HG03575 (cell line): Measurements from ENCODE around the gene TCF7L2.

Experiments used
- ATAC-seq: cut with Tn5 transposase; IDR thresholded peaks from one replicate; pipeline ENCODE4 v1.9.1; 2021; ENCODE audit not compliant: unreplicated experiment, insufficient number of reproducible peaks, low FRiP score; ENCODE audit errors: extremely low read depth

TCF7L2 gene

DNA sequence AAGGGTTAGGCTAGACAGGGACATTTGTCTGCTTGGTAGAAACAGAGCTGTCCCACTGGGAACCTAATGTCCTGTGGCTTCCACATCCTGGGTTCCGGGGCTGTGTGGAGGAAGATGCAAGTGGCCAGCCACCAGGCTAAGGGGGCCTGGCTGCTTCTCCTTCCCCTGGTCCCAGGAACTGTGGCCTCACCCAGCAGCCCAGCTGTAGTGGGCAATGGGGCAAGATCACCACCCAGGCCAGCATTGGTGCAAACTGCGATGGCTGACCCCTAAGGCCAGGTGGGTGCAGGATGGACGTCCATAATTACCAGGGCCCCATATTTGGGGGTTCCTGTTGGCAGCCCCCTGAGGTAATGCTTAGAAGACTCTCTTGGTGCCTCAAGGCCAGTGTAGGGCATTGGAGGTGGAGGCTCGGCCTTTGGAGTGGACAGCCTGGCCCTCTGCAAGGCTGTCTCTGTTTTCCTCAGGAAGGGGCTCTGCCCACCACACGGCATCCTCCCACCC, 226.7 kb downstream of the TCF7L2 start:
- ATAC-seq, result no peak

DNA sequence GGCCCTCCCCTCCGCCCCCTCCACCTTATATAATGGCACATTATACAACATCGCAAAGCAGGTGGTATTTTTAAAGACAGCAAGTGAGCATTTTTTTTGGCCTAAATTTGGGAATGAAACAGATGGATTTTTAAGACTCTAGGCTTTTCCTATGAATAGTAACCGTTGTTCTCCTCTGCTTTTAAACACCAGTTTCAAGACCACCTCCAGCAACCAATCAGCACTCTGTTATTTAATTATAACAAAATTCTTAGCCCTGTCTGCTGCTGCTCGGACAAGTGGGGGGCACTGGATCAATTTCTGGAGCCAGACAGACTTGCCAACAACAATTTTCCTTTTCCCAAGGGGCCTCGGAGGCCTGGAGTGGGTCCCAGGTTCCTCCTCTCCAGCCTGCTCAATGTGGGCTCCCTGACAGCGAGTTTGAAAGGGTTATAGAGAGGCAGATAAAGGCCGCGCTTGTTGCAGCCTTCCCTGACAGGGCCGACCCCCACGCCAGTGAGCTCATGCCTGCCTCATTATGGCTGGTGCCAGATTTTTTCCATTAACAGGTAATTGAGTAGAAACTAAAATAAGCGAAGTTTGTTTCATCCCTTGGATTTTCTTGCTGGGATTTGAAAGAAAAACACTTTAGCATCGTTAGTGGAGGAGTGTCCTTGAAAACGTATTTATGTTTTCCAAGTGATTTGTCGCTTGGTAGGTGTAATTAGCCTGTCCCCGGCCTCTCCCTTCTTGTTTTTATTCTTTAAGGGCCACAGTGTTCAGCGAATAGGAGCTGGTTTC, 227.3 kb downstream of the TCF7L2 start:
- ATAC-seq, result no peak

DNA sequence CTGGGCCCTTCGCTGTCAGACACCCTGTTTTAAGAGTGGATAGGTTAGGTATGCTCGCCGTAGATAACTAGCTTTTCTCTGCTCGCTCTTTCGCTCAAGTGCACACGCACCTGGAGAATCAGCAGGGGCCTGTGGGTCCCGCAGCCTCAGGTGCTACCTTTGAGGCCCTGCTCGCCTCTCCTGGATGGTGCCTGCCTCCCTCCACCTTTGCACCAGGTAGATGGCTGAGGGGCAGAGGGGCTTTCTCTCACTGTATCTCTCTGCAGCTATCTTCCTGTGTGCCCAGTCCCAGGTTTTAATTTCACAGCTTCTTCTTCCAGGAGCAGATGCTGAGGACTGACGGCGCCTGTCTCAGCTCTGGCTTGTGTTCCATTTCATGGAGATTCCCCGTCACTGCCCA, 227.9 kb downstream of the TCF7L2 start:
- ATAC-seq, result no peak

- ATAC-seq, result no peak
These were observed 228.7 kb downstream of the TCF7L2 start for GRCh38 chr10:113178771-113179170.

- ATAC-seq, result no peak
These were observed 229.2 kb downstream of the TCF7L2 start for GRCh38 chr10:113179265-113179664.

DNA sequence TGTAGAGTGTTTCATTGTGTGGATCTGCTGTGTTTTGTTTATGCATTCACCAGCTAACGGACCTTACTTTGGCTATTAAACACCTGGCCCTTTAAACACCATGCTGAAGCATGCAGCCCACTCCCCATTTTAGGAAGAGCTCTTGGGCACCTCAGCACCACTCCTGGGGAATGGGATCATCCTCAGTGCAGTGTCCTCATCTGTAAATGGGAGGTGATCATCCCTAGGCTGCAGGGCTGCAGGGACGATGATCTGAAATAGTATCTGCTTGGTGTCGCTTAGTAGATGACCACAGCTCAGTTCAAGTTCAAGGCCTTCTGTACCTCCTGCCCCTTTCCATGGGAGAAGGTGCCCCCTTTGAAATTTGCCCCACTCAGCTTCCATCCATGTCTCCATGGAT, 229.9 kb downstream of the TCF7L2 start:
- ATAC-seq, result no peak

GRCh38 chr10:113180401-113181154, 230.5 kb downstream of the TCF7L2 start:
- ATAC-seq, result no peak

- ATAC-seq, result no peak
These were observed 232.1 kb downstream of the TCF7L2 start for GRCh38 chr10:113182154-113182553.

DNA sequence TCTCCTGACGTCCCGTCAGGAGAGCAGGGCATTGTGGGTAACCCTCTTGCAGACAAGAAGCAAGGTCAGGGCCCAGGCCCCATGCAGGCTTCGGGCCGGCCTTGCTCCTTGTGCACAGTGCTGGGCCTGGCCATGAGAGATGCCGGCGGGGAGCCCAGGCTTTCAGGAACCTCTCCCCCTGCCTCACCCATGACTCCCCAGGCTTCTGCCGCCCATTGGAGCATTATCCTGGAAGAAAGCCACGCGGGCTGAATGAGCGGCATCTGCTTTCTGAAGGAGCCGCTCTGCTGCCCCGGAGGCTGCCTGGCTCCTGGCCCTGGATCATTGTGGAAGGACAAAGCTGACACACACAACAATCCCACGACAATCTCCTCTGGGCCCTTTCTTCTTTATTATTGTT, 233.5 kb downstream of the TCF7L2 start:
- ATAC-seq, result no peak

GRCh38 chr10:113187063-113187777, 237.2 kb downstream of the TCF7L2 start:
- no peak for ATAC-seq

GRCh38 chr10:113199459-113199858, 249.4 kb downstream of the TCF7L2 start:
- ATAC-seq, result no peak

DNA sequence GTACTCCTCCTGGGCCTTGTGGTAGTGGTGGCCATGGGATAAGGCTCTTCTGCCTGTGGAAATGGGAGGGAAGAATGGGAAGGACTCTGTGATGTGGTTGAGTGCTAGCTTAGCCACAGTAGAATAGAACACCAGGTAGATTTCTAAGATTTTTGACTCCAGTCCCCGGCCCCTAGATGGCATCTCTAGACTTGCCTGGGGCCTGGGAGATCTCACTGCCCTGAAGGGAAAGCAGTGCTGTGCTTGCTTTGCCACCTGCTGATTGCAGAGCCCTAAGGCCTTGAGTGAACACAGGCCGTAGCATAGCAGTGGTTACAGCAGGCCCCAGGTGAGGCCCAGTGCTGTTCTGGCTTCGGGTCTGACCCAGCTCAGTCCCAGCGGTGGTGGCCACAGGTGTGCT, 252.0 kb downstream of the TCF7L2 start:
- ATAC-seq, result no peak

DNA sequence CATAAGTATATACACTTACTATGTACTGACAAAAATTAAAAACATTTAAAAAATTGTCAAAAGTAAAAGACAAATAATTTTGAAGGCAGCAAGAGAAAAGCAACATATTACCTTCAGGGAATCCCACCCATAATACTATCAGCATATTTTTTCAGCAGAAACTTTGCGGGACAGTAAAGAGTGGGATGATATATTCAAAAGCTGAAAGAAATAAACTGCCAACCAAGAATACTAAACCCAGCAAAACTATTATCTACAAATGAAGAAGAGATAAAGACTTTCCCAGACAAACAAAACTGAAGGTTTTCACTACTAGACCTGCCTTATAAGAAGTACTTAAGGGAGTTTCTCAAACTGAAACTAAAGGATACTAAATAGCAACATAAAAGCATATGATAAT, 257.9 kb downstream of the TCF7L2 start:
- ATAC-seq, result no peak

GRCh38 chr10:113213035-113213434, 263.0 kb downstream of the TCF7L2 start:
- no peak for ATAC-seq

DNA sequence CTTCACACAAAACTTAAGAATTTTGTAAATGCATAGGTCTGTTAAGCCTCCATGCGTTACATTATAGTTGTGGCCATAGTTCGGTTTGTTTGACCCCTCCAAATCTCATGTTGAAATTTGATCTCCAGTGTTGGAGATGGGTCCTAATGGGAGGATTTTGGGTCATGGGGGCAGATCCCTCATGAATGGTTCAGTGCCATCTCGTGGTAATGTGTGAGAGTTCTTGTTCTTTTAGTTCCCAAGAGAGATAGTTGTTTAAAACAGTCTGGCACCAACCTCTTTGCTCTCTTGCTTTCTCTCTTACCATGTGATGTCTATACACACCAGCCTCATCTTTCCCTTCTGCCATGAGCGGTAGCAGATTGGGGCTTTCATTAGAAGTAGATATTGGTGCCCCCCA, 264.3 kb downstream of the TCF7L2 start:
- no peak for ATAC-seq

DNA sequence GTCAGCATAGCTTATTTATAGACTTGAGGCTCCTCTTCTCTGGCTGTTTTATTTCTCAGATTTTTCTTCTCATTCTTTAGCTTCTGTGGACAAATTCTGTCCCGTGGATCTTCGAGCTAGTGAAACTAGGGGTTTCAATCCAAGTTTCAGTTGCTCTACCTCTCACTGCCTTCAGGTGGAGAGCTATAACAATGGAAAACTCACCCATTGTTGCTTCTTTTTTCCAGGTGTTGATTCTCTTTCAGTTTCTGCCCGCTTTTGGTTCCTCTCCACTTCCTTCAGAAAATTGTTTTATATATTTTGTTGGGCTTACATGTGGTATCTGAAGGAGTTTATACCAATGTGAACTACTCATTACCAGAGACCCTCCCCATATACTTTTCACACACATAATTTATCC, 266.1 kb downstream of the TCF7L2 start:
- ATAC-seq, result no peak
